DMS53 treated with DMSO at 0.1 percent for 48 hours (cell line): ENCODE results near the gene NFATC2.

Experiments
- DNase-seq: peaks from one replicate; lab custom pipeline; 2025; ENCODE audit not compliant: unreplicated experiment; lab: John Stamatoyannopoulos, UW

NFATC2 gene

DNA sequence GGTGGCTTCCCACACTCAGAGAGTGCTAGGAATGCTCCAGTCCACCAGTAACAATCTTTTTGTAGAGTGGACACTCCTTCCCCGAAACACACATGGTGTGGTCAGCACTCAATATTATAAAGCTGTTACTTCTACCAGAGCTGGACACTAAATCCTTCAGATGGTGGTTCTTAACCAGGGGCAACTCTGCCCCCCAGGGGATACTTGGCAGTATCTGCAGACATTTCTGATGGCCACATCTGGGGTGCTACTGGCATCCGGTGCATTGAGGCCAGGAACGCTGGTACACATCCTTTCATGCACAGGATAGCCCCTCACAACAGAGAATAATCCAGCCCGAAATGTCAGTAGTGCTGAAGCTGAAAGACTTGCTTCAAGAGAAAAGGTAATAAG is 124.4 kb downstream of the NFATC2 start:
- DNase-seq, result no peak

DNA sequence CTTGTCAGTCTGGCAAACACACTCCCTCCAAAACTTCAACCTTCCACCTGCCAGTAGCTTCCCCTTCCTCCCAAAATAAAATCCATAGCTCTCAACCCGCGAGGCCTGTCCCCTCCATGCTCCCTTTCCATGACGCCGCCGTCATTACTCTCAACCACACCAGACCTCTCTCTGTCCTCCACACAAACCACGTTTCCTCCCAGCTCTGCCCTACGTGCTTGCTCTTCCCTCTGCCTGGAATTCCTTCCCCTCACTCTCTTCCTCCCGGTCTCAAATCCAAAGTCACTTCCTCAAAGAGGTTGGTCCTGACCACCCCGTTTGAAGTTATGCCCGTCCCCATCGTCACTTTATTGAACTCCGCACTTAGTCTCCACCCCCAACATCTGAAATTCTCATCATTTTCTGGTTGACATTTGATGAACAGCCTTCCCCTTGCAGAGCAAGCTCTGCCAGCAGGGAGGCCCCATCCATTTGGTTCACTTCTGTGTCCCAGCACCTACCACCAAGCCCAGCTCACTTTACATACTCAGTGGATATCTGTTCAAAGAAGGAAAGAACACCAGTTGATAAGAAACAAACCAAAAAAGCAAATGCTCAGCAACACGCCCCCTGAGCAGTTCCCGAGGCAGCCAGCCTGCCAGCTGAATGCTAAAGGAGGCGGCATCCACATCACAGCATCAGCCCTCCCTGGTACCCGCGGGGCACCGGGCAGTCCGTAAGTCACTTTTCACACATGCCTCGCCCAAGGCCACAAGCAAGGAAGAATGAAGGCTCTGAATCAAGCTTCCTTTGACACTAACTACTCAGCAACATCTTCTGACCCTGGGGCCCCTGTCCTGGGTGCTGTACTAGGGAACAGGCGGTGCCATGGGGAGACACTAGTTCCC is 125.0 kb downstream of the NFATC2 start:
- DNase-seq, result no peak

DNA sequence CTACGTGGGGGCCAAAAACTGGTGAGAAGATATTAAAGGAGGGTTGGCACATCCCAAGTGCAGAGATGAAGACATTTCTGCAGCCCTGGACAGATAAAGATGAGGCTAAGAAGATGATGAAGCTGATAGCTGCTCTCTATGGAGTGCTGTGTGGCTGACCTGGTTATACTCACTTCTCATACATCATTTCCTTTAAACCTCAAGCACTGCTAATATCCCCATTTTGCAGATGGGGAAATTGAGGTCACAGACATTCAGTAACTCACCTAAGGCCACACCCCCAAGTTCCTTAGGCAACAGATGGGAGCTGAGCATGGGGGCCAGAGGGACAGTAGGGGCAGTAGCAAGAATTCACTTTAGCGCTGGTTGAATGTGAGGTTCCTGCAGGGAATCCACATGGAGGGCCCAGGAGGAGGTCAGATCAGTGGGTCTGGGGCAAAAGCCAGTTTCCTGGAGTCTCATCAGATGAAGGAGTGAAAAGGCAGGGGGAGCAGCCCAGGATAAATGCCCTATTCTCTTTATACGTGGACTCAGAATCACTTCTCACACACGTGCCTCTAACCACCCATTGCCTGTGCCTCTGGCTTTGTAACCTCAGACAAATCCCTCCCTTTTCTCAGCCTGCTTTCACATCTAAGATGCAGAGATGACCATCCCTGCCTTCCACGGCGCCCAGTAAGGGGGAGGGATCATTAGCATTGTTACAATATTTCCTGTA is 125.8 kb downstream of the NFATC2 start:
- no peak for DNase-seq

DNA sequence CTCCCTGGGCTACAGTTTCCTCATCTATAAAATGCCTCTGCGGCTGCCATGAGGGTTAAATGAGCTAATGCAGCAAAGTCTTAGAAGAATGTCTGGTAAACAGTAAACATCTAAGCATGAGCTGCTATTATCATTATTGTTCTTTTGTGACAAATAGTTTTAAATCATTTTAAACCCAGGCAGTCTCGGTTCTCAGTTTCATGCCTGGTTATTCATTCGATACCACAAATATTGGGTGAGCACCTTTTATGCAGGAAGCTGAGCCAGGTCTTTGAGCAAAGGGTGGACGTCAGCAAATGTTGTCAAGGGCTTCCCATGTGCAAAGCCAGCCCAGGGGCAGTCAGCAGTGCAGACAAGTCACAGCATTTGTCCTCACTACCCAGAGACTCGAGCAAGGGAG is 128.7 kb downstream of the NFATC2 start:
- no peak for DNase-seq

DNA sequence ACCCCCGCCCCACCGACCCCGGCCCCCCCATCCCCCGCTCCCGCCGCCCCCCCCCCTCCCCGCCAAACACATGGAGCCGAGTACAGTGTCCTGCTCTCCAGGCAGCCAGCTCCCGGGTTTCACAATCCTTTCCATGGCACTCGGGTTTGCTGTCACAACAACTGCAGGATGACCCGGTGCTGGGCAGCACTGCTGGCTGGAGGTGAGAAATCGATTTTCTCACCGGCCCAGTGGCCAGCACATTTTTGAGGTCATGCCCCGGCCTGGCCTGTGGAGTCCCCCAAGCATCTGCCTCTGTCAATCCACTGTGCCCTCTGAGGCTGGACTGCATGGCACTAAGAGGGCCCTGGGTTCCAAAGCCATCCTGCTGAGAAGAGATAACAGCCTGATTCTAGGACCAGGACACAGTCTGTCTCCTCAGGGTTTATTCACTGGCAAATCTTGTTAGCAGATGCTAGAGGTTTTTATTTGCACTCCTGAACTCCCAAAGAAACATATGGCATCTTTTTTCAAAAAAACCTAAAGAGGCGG is 129.5 kb downstream of the NFATC2 start:
- no peak for DNase-seq

DNA sequence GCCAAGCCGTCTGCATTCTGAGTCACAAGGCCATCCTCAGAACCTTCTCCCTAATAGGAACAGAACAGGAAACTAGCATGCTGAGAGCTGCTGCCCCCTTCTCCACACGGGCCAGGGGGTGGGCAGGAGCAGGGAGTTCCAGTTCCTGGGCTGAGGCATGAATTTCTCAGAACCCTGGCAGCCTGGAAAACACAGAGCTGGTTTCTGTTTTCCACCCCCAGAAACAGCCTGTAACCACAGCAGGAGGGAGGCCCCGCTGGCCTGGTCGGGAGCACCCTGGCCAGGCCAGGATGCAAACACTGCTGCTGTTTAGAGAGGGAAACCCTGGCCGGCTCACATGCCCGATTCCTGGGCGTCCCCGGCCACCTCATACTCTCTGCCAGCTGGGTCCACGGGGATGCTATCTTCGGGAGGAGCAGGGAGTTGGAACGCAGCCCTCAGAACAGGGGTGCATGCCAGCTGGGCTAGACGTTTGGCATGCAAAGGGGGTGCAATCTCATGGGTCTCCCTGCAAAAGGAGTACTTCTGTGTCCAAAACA is 130.1 kb downstream of the NFATC2 start:
- DNase-seq, result no peak

DNA sequence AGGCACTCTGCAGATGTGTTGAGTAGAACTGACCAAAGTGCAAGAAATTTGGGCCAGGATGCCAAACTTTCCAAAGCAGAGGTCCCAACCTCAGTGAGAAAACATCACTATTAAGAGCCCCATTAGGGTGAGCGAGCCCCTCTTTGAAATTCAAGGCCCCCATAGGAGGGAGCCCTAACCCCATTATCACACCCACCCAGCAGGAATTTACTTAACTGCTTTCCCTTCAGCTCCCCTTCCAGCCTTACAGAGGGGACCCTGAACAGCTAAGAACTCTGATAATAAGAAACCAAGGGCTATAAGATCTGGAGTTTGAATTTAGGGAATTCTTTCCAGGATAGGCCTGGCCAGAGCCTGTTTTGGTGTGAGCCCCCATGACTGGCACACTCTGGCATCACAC is 130.6 kb downstream of the NFATC2 start:
- DNase-seq, result no peak

DNA sequence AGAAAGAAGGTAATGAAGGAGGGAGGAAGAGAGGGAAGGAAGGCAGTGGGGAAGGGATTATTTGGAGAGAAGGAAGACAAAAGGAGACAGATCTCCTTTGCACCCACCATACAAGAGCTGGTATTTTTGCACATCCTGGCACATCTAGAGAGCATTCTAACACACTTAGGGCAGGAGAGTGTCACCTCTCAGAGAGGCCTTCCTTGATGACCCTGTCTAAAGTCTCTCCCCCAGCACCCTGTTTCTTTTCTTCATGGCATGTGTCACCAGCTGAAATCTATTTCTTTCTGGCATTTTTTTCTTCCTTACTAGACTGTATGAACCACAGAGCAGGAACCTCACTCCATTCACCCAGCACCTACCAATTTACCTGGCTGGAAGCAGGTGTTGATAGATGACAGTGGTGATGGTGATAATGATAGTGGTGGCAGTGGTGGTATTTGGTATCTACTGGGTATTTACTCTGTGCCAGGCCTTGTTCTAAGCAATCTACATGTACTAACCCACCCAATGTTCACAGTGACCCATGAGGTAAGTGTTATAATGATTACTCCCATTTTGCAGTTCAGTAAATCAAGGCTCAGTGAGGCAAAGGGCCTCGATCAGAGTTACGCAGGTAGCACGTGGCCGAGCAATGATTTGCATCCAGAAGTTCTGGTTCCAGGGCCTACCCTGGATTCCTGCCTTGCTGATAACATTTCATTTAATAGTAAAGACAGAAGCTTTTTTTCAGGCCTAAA is 131.8 kb downstream of the NFATC2 start:
- DNase-seq, result no peak

DNA sequence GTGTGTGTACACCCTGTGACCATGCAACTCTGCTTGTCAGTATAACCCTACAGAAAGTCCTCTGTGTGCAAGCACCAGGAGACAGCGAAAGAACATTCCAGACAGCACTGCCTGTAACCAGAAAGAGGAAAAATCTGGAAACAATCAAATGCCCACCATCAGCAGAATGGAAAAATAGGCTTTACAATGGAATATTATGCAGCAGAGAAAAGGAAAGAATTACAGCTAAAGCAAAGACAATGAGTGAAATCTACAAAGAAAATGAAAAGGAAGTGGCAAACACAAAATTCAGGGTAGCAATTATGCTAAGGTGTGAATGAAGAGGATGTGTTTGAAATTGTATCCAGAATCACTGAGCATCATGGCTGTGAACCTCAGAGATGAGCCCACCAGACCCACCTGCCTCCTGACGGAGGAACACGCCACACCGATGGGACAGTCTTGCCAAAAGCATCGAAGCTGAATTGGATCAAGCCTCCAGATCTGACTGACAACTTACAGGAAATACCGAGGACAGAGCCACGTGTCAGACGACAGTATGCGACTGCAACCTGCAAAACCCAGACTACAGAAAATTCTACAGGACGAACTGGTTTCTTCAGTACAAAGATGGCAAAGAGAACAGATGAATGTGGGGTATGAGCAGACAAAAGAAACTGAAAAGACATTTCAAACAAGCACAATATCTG is 133.2 kb downstream of the NFATC2 start:
- no peak for DNase-seq

DNA sequence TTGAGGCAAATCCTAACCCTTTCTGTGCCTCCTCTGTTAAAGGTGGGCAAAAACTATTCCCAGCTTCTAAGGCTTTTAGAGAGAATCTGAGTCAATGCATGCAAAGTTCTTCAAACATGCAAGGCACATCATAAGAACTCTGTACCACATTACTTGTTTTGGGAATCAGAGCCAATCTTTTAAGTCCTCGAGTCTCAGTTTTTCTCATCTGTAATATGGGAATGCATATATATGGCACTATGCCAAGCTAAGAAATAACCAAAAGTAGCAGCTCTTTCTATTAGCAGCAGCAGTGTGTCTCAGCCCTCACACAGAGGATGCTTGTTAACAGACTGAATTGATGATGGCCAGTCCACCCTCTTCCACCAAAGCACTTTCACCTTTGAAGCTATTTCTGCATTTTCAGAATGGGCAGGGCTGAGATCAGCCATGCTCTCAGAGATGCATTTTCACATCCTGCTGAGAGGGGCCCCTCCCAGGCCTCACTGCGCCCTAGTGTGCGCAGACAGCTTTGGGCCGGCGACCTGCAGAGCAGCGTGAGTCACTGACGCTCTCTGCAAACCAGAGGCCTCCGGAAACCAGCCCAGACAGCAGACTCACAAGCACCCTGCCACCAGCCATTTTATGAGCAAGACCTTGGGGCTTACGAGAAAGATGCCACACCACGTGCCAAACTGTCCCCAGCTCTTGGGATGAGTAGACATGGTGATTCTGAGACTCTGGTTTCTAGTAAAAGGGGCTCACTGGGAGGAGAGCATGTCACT is 138.0 kb downstream of the NFATC2 start:
- no peak for DNase-seq

DNA sequence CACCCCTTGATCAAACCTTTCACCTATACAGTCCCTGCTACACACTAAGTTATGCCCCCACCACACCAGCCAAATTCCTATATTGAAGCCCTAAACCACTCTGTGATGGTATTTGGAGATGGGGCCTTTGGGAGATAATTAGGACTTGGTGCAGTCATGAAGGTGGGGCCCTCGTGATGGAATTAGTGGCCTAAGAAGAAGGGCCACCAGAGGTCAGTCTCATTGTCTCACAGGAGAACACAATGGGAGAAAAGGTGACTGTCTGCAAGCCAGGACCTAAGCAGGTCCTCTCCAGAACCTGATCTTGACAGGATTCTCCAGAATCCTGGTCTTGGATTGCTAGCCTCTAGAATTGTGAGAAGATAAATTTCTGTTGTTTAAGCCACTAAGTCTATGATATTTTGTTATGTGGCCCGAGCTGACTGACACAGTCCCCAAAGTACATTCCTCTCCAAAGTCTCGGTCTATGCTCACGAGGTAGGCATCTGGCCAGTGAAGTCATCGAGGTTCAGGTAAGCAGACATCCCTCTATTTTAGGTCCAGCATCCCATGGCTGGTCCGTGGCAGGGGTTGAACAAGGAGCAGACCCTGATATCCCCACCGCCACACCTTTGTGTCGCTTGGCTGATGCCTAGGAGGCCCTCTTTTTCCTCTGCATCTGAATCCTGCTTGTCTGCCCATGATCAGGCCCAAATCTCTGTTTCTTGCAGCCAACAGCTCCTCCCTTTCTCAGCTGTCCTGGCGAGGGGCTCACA is 138.9 kb downstream of the NFATC2 start:
- no peak for DNase-seq

DNA sequence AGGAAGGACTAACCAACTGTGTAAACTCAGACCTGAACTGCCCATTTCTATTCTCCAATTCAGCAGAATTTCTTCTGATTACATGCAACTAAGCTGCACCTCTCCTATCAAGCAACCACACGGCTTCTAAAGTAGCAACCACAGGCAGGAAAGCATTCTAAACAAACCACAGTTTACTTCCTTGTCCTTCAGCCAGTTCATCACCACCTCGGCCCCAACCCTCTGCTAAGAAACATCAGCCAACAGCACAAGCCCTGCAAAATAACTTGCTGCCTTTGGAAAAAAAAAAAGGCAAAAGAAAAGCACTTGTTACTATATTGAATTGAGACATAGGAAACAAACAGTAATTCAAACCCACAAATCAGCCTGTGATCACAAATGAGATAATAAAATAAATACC is 140.3 kb downstream of the NFATC2 start:
- no peak for DNase-seq

DNA sequence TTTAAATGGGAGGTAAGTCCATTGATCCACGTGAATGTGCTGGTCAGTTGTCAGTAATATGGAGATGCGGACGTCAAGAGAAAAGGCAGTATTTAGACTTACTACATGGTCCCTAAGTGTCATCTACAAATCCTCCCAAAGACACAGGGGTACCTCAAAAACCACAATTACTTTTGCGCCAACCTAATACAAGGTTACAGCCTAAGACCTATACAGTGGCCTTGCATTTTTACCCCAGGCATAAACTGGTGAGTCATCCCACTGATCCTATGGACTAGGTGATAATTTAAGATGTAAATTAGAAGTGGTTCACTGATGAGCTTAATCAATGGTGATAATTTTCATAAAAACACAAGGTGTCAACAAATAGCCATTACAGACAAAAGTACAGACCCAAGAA is 141.0 kb downstream of the NFATC2 start:
- no peak for DNase-seq

DNA sequence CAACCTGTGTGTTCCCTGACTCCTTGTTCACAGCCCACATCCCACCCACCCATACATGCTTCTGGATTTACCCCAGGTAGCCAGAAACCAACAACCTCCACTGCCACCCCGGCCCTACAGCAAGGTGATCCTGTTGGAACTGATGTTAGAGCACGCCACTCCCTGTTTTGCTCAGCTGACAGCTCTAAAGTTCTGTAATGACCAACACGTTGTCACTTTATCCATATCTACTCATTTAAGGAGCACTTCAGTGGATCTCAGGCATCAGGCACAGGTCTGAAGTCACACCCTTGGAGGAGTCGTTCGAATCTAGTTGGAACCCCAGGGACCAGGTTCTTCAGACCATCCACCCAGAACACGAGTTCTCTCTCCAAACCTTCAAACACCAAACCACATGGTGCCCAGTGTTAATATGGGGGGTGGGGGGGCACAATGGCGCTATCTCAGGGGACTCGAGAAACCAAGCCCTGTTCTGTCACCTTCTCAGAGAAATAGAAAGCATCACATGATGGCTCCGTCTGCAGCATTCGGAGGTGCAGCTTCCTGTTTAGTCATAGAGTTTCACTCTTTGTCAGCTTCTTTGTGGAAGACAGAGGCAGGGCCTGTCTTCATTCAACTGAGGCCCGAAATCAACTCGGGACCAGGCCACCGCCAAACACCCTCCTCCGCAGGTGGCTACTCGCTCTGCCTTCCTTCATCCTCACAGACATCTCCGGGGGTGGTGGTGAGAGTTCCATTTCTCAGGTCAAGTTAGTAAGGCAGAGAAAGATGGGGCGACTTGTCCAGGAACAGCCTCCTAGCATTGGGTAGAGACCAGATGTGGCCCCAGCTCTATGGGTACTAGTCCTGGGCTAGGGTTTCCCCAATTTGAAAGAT is 142.2 kb downstream of the NFATC2 start:
- DNase-seq, result no peak

DNA sequence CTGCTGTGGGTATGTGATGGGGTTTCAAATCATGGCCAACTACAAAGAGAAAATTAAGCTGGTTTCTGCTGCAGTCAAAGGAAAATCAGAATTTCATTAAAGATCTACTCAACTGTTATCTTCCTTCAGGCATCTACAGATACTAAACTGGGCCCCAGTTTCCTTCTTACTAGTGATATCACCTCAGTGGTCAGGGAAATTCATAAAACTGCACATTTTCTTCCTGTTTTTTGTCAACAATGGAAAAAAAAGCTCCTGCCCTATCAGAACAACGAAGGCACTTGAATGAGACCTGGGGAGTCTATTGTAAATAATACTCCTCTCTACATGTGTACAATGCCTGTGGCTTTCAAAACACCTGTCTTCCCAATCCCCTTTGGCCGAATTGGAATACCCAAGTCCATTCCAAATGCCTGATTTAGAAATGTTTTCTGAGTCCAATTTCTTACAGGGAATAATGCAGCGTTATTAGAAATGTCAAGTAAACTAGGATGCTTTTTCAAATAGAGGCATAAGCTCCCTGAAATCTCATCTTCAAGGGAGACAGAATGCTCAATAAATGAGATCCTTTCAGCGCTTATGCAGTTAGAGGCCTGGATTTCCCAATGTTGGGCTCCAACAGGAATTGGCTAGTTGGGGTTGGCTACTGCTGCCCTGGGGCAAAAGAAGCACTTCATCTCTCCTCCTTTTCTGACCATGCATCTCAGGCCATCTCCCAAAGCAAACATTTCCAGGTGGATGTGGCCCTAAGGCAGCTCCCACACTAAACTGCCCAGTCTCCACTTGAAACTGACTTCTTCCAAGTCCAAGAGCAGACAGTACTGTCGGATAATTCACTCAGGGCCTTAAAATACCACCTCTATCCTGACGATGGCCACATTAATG is 143.3 kb downstream of the NFATC2 start:
- no peak for DNase-seq

DNA sequence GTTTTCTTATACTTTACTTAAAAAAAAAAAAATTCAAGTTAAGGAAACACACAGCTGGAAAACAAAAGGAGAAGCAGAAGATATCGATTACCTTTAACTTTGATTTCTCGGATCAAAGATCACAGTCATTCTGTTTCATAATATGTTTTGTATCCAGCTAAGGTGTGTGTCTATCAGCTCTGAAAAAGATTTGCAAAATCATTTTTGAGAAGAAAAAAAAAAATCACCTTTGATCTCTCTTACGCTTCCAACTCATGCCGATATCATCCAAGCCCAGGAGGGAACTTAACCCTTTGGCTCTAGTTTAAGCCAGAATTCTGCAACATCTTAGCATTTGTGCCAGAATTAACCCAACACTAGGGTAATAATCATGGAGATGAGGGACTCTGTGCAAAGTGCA is 144.0 kb downstream of the NFATC2 start:
- no peak for DNase-seq

DNA sequence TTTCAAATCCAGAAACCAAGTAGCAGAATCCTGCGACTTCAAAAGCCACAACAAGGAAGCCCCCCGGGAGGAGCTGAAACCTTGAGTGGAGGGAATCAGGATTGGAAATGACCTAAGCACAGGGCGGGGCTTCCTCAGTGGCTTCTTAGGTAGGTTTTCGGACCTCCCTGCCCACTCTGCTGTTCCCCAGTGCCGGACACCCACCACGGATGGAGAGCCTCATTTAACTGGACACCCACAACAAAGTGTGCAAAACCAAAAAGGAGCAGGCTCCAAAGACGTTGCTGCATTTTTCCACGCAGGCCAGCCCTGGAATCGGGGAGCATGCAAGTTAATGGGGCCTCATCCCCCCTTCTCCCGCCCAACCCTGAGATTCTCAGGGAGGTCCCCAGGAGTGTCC is 144.4 kb downstream of the NFATC2 start:
- no peak for DNase-seq
